A549 (cell line): ENCODE measurements around the gene CYB5RL. TPM values are rescaled to one million over a fixed set of nuclear protein-coding genes. Genes with fewer than 3 reads are reported as not detected.

ENCODE experiments used
- ATAC-seq, 2 experiments: fragments of 200-7000 bp in 1 of 2; fragments of >200 bp in 1 of 2; cut with Nextera tagmentation in 1 of 2; cut with Tn5 transposase in 1 of 2; 3 replicates each; pipeline versions ENCODE4 v1.8.0 to v1.9.1; 2018 to 2020; ENCODE audit warnings: mild to moderate bottlenecking in 1 of 2, moderate library complexity in 1 of 2
- CTCF ChIA-PET: fragments of 300-600 bp; sonication (Branson Sonifier 250); formaldehyde crosslinking; extraction: SDS; loops from one replicate; lab custom pipeline; 2021; ENCODE audit warnings: antibody characterized with exemption, inconsistent platforms; lab: Yijun Ruan, JAX
- POLR2A ChIA-PET: fragments of 350-600 bp; formaldehyde crosslinking; extraction: SDS; loops from one replicate; lab custom pipeline; 2021; ENCODE audit warnings: antibody characterized with exemption, inconsistent platforms; lab: Yijun Ruan, JAX
- DNase-seq, 2 experiments: peaks; one replicate each; pipeline versions ENCODE4 v3.0.0 to v3.0.0-alpha.2; 2011 to 2016; ENCODE audit warnings: low read depth in 1 of 2, low spot score in 1 of 2
- FAIRE-seq: peaks from 2 replicates; lab custom pipeline; 2011; peaks lifted over from hg19 to GRCh38; lab: Jason Lieb, UNC
- H3K27ac ChIP-seq, 2 experiments: fragments of >200 bp; sonication (Bioruptor Twin); formaldehyde crosslinking; 3 replicates each; pipeline ENCODE4 v1.5.1; 2016 to 2017
- H3K4me1 ChIP-seq: fragments of >200 bp; sonication (Bioruptor Twin); formaldehyde crosslinking; 3 replicates; pipeline ENCODE4 v1.6.1; 2016
- H3K4me2 ChIP-seq: fragments of >200 bp; sonication (Bioruptor Twin); formaldehyde crosslinking; 3 replicates; pipeline ENCODE4 v1.6.1; 2016
- H3K4me3 ChIP-seq: fragments of >200 bp; sonication (Bioruptor Twin); formaldehyde crosslinking; 3 replicates; pipeline ENCODE4 v1.5.1; 2016
- H3K9me3 ChIP-seq: fragments of >200 bp; sonication (Bioruptor Twin); formaldehyde crosslinking; 3 replicates; pipeline ENCODE4 v1.6.1; 2016
- ATOH8 ChIP-seq: fragments of 250-450 bp; sonication (Bioruptor Pico); IDR thresholded peaks from 2 replicates; pipeline ENCODE4 v1.5.0; 2020; ENCODE audit warnings: low read depth, mild to moderate bottlenecking, moderate library complexity
- BHLHE40 ChIP-seq: IDR thresholded peaks from 2 replicates; pipeline ENCODE4 v1.6.1; 2012; ENCODE audit warnings: low read depth, low read length, inconsistent platforms
- CHD2 ChIP-seq: fragments of 150-350 bp; IDR thresholded peaks from 2 replicates; pipeline ENCODE4 v1.6.1; 2014; ENCODE audit warnings: low read length; ENCODE audit not compliant: partially characterized antibody
- EHMT2 ChIP-seq: fragments of 200-600 bp; sonication (generic); IDR thresholded peaks from 2 replicates; pipeline ENCODE4 v1.6.1; 2016; ENCODE audit warnings: antibody characterized with exemption, low read depth, mild to moderate bottlenecking, moderate library complexity
- EP300 ChIP-seq, 2 experiments: fragments of >200 bp; sonication (Bioruptor Twin); formaldehyde crosslinking; IDR thresholded peaks; 2 replicates in 1 of 2; 3 replicates in 1 of 2; pipeline ENCODE4 v1.6.1; 2016 to 2017
- ESRRA ChIP-seq: fragments of 150-350 bp; IDR thresholded peaks from 2 replicates; pipeline ENCODE4 v1.6.1; 2014; ENCODE audit warnings: mild to moderate bottlenecking, low read length, borderline replicate concordance
- HDAC2 ChIP-seq: fragments of 200-600 bp; sonication (generic); IDR thresholded peaks from 2 replicates; pipeline ENCODE4 v1.6.1; 2016
- HES2 ChIP-seq: fragments of >200 bp; sonication (Bioruptor Twin); formaldehyde crosslinking; IDR thresholded peaks from 2 replicates; pipeline ENCODE4 v1.6.1; 2016
- HEYL ChIP-seq: fragments of 250-450 bp; sonication (Bioruptor Pico); IDR thresholded peaks from 2 replicates; pipeline ENCODE4 v1.8.0; 2021; ENCODE audit warnings: mild to moderate bottlenecking, moderate library complexity
- HOXA7 ChIP-seq: fragments of 250-450 bp; sonication (Bioruptor Pico); IDR thresholded peaks from 2 replicates; pipeline ENCODE4 v1.5.0; 2020; ENCODE audit warnings: mild to moderate bottlenecking, moderate library complexity
- JUN ChIP-seq, 2 experiments: fragments of >200 bp; sonication (Bioruptor Twin); formaldehyde crosslinking; IDR thresholded peaks; 2 replicates in 1 of 2; 3 replicates in 1 of 2; pipeline ENCODE4 v1.6.1; 2016 to 2017
- KDM5A ChIP-seq: fragments of 200-600 bp; sonication (generic); IDR thresholded peaks from 2 replicates; pipeline ENCODE4 v1.6.1; 2016; ENCODE audit warnings: antibody characterized with exemption, mild to moderate bottlenecking
- MAFK ChIP-seq: fragments of 450-650 bp; IDR thresholded peaks from 2 replicates; pipeline ENCODE4 v1.6.1; 2014; ENCODE audit not compliant: partially characterized antibody
- MAZ ChIP-seq: fragments of 150-350 bp; IDR thresholded peaks from 2 replicates; pipeline ENCODE4 v1.6.1; 2014; ENCODE audit warnings: antibody characterized with exemption, low read depth, low read length, borderline replicate concordance
- NR3C1 ChIP-seq: fragments of >200 bp; sonication (Bioruptor Twin); formaldehyde crosslinking; IDR thresholded peaks from 3 replicates; pipeline ENCODE4 v1.6.1; 2017
- PBX3 ChIP-seq: IDR thresholded peaks from 2 replicates; pipeline ENCODE4 v1.6.1; 2012
- PHF8 ChIP-seq: fragments of 200-600 bp; sonication (generic); IDR thresholded peaks from 2 replicates; pipeline ENCODE4 v1.6.1; 2016; ENCODE audit warnings: low read depth, mild to moderate bottlenecking, antibody characterized with exemption, moderate library complexity, borderline replicate concordance
- POLR2AphosphoS2 ChIP-seq: conservative IDR thresholded peaks from 2 replicates; pipeline ENCODE4 v1.6.1; 2012; ENCODE audit warnings: low read length, improper control_type of control experiment, inconsistent platforms
- RAD21 ChIP-seq, 2 experiments: fragments of >200 bp in 1 of 2; sonication (Bioruptor Twin) in 1 of 2; formaldehyde crosslinking in 1 of 2; IDR thresholded peaks in 1 of 2; conservative IDR thresholded peaks in 1 of 2; 2 replicates in 1 of 2; 3 replicates in 1 of 2; pipeline ENCODE4 v1.6.1; 2012 to 2018; ENCODE audit warnings: inconsistent platforms in 1 of 2
- RARB ChIP-seq: fragments of 250-450 bp; sonication (Bioruptor Pico); IDR thresholded peaks from 2 replicates; pipeline ENCODE4 v1.8.0; 2021; ENCODE audit warnings: mild to moderate bottlenecking, moderate library complexity
- RNF2 ChIP-seq: fragments of 200-600 bp; sonication (generic); IDR thresholded peaks from 2 replicates; pipeline ENCODE4 v1.6.1; 2016; ENCODE audit warnings: low read depth, mild to moderate bottlenecking, antibody characterized with exemption, moderate library complexity, borderline replicate concordance
- SMC3 ChIP-seq: fragments of >200 bp; sonication (Bioruptor Twin); formaldehyde crosslinking; IDR thresholded peaks from 3 replicates; pipeline ENCODE4 v1.6.1; 2018; ENCODE audit warnings: inconsistent platforms
- ZC3H11A ChIP-seq: fragments of 450-650 bp; IDR thresholded peaks from 2 replicates; pipeline ENCODE4 v1.6.1; 2014; ENCODE audit warnings: antibody characterized with exemption, mild to moderate bottlenecking
- ZNF302 ChIP-seq: fragments of 250-450 bp; sonication (Bioruptor Pico); IDR thresholded peaks from 2 replicates; pipeline ENCODE4 v1.9.0; 2021; ENCODE audit warnings: inconsistent platforms, mild to moderate bottlenecking, moderate library complexity
- WGBS: methylation state at CpG from one replicate; pipeline ENCODE4 v1.1.6; 2017; ENCODE audit errors: missing lambda C conversion rate; 5-methylcytosine and 5-hydroxymethylcytosine counted together
- polyA plus RNA-seq, 4 experiments: library from polyadenylated mRNA; depleted of rRNA in 3 of 4; stranded (reverse); fragments of >200 nt; fragmentation: RNase III in 1 of 4; extraction: RNeasy Plus Mini Kit Qiagen cat#74134 plus additional on column Dnase treatment in 1 of 4; gene quantifications; 2 replicates in 3 of 4; 3 replicates in 1 of 4; pipeline ENCODE4 v1.2.3, GENCODE V29; 2011 to 2017
- TF ChIP-seq, protein P1 (sequence below): fragments of >200 bp; sonication (Bioruptor Twin); formaldehyde crosslinking; IDR thresholded peaks from 3 replicates; pipeline ENCODE4 v1.5.1; 2016

CYB5RL gene
- polyA plus RNA-seq, 2 of the 4 experiments (the other 2 are of a cell fraction), result 3.6 to 4.2 TPM

GRCh38 chr1:54248966-54249365, 49.1 kb upstream of the CYB5RL start (continued):
- no peak for TF ChIP-seq ESRRA
- no peak for TF ChIP-seq RARB
- no peak for TF ChIP-seq PHF8
- no peak for TF ChIP-seq RAD21 (conservative IDR thresholded peaks at IDR 0.05 in 1 of 2, IDR thresholded peaks at IDR 0.05 in 1 of 2)
- TF ChIP-seq SMC3, result no peak
- TF ChIP-seq ATOH8, result no peak
- TF ChIP-seq EHMT2, result no peak

DNA sequence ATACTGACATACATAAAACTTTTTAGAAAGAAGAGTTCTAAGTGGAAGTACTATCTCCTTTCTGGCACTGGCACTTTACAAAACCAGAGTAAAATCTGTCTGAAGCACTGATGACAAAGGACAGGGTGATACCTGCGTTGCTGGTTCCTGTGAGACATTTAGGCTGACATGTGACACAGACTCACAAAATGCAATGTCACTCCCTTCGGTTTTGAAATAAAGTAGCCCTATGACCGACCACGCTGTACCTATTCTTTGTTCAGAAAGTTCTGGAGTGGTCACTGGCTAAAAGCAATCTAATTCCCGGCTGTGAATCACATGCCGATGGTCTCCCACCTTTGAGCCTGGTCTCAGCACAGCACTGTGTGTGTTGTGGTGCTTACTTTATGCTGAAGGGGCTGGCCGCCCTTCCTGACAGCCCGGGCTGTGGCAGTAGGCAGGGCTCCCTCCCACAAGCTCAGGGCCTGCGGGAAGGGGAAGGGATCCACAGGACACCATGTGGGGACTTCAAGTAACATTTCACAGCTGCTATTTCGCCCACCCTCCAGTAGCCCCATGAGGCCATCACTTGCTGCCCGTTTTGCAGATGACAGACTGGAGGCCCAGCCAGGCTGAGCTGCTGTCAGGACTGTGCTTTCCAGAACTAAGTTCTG, 48.2 kb upstream of the CYB5RL start:
- CTCF ChIA-PET, result interaction anchor here (0.6 to 1.2 kb wide), 2 partner anchors 8 to 254 kb away, joined by 3 read pairs; no protein-coding TSS in a partner anchor
- peaks cover 7% of the 10 kb centered on the region; the same call in 2 of the 3 replicates for H3K4me1 ChIP-seq
- H3K4me2 ChIP-seq, result no peak overlapping the region
- no peak for ATAC-seq
- TF ChIP-seq MAFK (no peak), NR3C1 (no peak), ZNF302 (CRISPR knock-in tag) (no peak), EP300 (IDR thresholded peaks at IDR 0.05) (no peak), HDAC2 (no peak)
- TF ChIP-seq, protein P1, sequence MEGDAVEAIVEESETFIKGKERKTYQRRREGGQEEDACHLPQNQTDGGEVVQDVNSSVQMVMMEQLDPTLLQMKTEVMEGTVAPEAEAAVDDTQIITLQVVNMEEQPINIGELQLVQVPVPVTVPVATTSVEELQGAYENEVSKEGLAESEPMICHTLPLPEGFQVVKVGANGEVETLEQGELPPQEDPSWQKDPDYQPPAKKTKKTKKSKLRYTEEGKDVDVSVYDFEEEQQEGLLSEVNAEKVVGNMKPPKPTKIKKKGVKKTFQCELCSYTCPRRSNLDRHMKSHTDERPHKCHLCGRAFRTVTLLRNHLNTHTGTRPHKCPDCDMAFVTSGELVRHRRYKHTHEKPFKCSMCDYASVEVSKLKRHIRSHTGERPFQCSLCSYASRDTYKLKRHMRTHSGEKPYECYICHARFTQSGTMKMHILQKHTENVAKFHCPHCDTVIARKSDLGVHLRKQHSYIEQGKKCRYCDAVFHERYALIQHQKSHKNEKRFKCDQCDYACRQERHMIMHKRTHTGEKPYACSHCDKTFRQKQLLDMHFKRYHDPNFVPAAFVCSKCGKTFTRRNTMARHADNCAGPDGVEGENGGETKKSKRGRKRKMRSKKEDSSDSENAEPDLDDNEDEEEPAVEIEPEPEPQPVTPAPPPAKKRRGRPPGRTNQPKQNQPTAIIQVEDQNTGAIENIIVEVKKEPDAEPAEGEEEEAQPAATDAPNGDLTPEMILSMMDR, result no peak
- TF ChIP-seq, all 56 proteins: peak for 0
- no peak overlapping the region for H3K27ac ChIP-seq
- WGBS, result 87% methylated on average over 7 of the region's 11 CpGs
- no peaks in the 10 kb centered on the region for H3K9me3 ChIP-seq
- FAIRE-seq (no peak), DNase-seq (no peak)
- no peak overlapping the region for H3K4me3 ChIP-seq
- POLR2A ChIA-PET, result interaction anchor here (0.6 kb wide), 1 partner anchor 41 kb away, joined by 5 read pairs; no protein-coding TSS in a partner anchor

- H3K9me3 ChIP-seq, result no peaks in the 10 kb centered on the region
- ChIA-PET CTCF (interaction anchor here (0.6 to 1.6 kb wide), 2 partner anchors 45 to 243 kb away, joined by 3 read pairs; no protein-coding TSS in a partner anchor), POLR2A (no interaction called here)
- no peak for ATAC-seq
- TF ChIP-seq EP300 (IDR thresholded peaks at IDR 0.05), result no peak
- TF ChIP-seq ZNF302 (CRISPR knock-in tag), result no peak
- TF ChIP-seq PBX3, result no peak
- TF ChIP-seq SMC3, result no peak
- TF ChIP-seq JUN (IDR thresholded peaks at IDR 0.05), result no peak
- TF ChIP-seq HEYL (CRISPR knock-in tag), result no peak
- no peak for TF ChIP-seq KDM5A
- no peak for TF ChIP-seq HDAC2
- no peak for TF ChIP-seq HES2
- no peak for TF ChIP-seq MAZ
- TF ChIP-seq HOXA7 (CRISPR knock-in tag), result no peak
- no peak for TF ChIP-seq CHD2
- no peak for TF ChIP-seq POLR2AphosphoS2
- no peak for TF ChIP-seq BHLHE40
- no peak for TF ChIP-seq PHF8
- TF ChIP-seq ZC3H11A, result no peak
- TF ChIP-seq RNF2, result no peak
- FAIRE-seq, result no peak
- H3K4me3 ChIP-seq, result no peak overlapping the region
- DNase-seq, result no peak
- peaks cover 7% of the 10 kb centered on the region; the same call in 2 of the 3 replicates for H3K4me1 ChIP-seq
- no peak overlapping the region for H3K4me2 ChIP-seq
- WGBS, result 93% methylated on average over 7 of the region's 10 CpGs
- H3K27ac ChIP-seq, result no peak overlapping the region
These were observed 46.4 kb upstream of the CYB5RL start for GRCh38 chr1:54246116-54246721.
